Prostate gland (tissue), 2 donors: ENCODE results near the gene SULT4A1. TPM values are rescaled to one million over a fixed set of nuclear protein-coding genes. Genes with fewer than 3 reads are reported as not detected.

ENCODE experiments used
- DNase-seq: peaks from one replicate; pipeline ENCODE4 v3.0.0-alpha.2; 2019; ENCODE audit warnings: low spot score
- H3K27ac ChIP-seq, 2 donors: fragments of 200-600 bp; sonication (generic); 2 replicates each; pipeline ENCODE4 v1.5.1; 2017 to 2019
- H3K27me3 ChIP-seq: fragments of 200-600 bp; sonication (generic); replicated peaks from 2 replicates; pipeline ENCODE4 v1.5.1; 2019; ENCODE audit not compliant: insufficient read depth
- H3K36me3 ChIP-seq, 2 donors: fragments of 200-600 bp; sonication (generic); 1 replicate in 1 of 2; 2 replicates in 1 of 2; pipeline versions ENCODE4 v1.5.1 to v1.8.1; 2017 to 2019
- H3K4me1 ChIP-seq: fragments of 200-600 bp; sonication (generic); replicated peaks from 2 replicates; pipeline ENCODE4 v1.5.1; 2019
- H3K4me3 ChIP-seq, 2 donors: fragments of 200-600 bp; sonication (generic); 2 replicates each; pipeline ENCODE4 v1.5.1; 2017 to 2019
- H3K9me3 ChIP-seq: fragments of 200-600 bp; sonication (generic); 2 replicates; pipeline ENCODE4 v1.5.1; 2017
- CTCF ChIP-seq, 4 experiments: fragments of 200-600 bp in 2 of 4; fragments of 450-650 bp in 2 of 4; sonication (generic) in 2 of 4; IDR thresholded peaks; 1 replicate in 3 of 4; 2 replicates in 1 of 4; pipeline ENCODE4 v1.5.1; 2016 to 2019; ENCODE audit warnings: antibody characterized with exemption in 4 of 4, mild to moderate bottlenecking in 2 of 4, moderate library complexity in 2 of 4
- POLR2A ChIP-seq: fragments of 450-650 bp; IDR thresholded peaks from one replicate; pipeline ENCODE4 v1.6.1; 2016; ENCODE audit warnings: antibody characterized with exemption, mild to moderate bottlenecking
- POLR2AphosphoS5 ChIP-seq: sonication (generic); formaldehyde crosslinking; IDR thresholded peaks from one replicate; pipeline ENCODE4 v1.6.1; 2017; ENCODE audit warnings: antibody characterized with exemption
- WGBS: methylation state at CpG from one replicate; pipeline ENCODE4 v1.1.5; 2018; 5-methylcytosine and 5-hydroxymethylcytosine counted together
- intact Hi-C: fragments of 100-400 bp; cut with DNase I; formaldehyde crosslinking; loops from one replicate; pipeline ENCODE4 v1.14.2; 2022
- total RNA-seq, 2 donors: library from RNA; depleted of rRNA; stranded (reverse); fragments of >200 nt; gene quantifications; one replicate each; pipeline ENCODE4 v1.1.0, GENCODE V29; 2016

The SULT4A1 gene
- total RNA-seq, 2 donors from 2014 or later: 0.14 to 3.3 TPM

DNA sequence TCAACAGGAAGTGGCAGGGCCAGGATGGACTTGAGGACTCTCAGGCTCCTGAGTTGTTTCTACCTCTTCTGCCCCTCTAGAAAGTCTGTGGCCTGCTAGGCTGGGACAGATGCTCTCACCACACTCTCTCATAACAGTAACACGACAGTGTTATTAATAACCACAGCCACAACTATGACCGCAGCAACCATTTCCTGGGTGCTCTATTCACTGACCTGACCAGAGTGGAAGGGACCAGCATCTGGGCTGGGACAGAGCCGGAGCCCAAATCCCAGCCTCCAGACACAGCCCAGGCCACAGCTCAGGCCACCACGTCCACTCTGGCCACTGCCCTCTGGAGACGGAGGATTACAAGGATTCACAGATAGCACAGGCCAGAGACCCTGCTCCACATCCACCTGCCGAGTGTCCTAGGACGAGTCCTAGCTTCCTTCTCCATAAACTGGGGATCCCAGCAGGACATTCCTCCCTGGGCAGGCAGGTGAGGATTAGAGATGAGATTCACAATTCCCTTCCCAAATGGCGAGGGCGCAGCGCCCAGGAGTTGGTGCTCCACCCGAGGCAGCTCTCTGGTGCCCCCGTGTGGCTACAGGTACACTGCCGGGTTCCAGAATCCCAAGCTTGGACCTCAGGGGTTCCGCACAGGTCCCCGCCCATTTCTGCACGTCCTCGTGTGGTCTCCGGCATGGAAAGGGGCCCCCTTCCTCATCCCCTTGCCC is 22.4 kb upstream of the SULT4A1 start:
- Histone ChIP-seq H3K27me3 (peaks cover 9% of the 10 kb centered on the region), H3K4me1 (no peaks in the 10 kb centered on the region), H3K4me3 (no peak overlapping the region), H3K27ac (no peak overlapping the region), H3K36me3 (no peaks in the 10 kb centered on the region), H3K9me3 (no peaks in the 10 kb centered on the region)
- intact Hi-C loops: loop anchor here (10.0 kb wide), 1 partner anchor 500 kb away; no protein-coding TSS in a partner anchor
- TF ChIP-seq POLR2AphosphoS5 (no peak), CTCF (IDR thresholded peaks at IDR 0.05) (peak; percentile 27 to 56 (median 46)), POLR2A (no peak)
- WGBS: 26% methylated on average over 18 of the region's 18 CpGs
- no peak for DNase-seq

- intact Hi-C loops: loop anchor here (10.0 kb wide), 1 partner anchor 499 kb away; no protein-coding TSS in a partner anchor
Observed at GRCh38 chr22:43883719-43884415, 21.6 kb upstream of the SULT4A1 start.

GRCh38 chr22:43883012-43883661 is 20.8 kb upstream of the SULT4A1 start:
- H3K4me1 ChIP-seq: no peaks in the 10 kb centered on the region
- H3K27me3 ChIP-seq: peaks cover 3% of the 10 kb centered on the region
- no peak overlapping the region for H3K4me3 ChIP-seq
- H3K36me3 ChIP-seq: no peaks in the 10 kb centered on the region
- no peaks in the 10 kb centered on the region for H3K9me3 ChIP-seq
- DNase-seq: peak; percentile 38
- TF ChIP-seq CTCF (IDR thresholded peaks at IDR 0.05): peak in 3 of 4 experiments; percentile 17 to 36 (median 23)
- no peak for TF ChIP-seq POLR2AphosphoS5
- TF ChIP-seq POLR2A: no peak
- intact Hi-C loops: loop anchor here (10.0 kb wide), 1 partner anchor 498 kb away; no protein-coding TSS in a partner anchor
- 40% methylated on average over 12 of the region's 14 CpGs for WGBS
- no peak overlapping the region for H3K27ac ChIP-seq

More at GRCh38 chr22:43883719-43884415, 21.6 kb upstream of the SULT4A1 start:
- no peaks in the 10 kb centered on the region for H3K4me1 ChIP-seq
- H3K9me3 ChIP-seq: no peaks in the 10 kb centered on the region
- TF ChIP-seq CTCF (IDR thresholded peaks at IDR 0.05) (no peak), POLR2AphosphoS5 (no peak), POLR2A (no peak)
- 95% methylated on average over 16 of the region's 17 CpGs for WGBS
- H3K36me3 ChIP-seq: no peaks in the 10 kb centered on the region
- no peak overlapping the region for H3K27ac ChIP-seq
- no peak for DNase-seq
- H3K4me3 ChIP-seq: no peak overlapping the region
- H3K27me3 ChIP-seq: peaks cover 3% of the 10 kb centered on the region

DNA sequence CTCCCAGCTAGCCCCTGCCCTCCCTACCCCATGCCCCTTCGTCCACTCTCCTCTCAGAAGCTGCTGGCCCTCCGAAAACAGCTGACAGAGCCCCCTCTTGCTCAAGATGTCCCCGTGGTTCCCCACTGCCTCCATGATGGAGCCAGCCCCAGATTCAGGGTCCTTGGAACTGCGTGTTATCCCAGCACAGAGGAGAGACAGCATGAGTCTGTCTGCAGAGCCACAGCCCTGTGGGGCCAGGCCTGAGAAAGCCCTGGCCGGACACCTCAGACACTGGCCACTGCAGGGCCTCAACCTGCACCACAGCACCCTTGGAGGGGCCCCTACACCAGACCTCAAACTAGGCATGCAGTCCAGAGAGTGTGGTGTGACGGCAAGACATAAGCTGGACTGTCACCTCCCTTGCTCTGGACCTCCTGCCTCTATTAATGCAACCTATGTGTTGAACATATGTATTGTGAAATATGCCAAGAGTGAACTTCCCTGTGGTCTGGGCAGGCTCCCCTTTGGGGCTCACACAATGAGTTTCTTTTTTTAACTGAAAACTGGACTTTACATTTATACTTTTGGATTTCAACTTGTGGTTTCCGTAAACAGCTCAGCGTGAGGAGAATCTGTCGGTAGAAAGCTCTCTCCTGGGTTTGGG is 19.9 kb upstream of the SULT4A1 start:
- no peaks in the 10 kb centered on the region for H3K27me3 ChIP-seq
- H3K4me3 ChIP-seq: no peak overlapping the region
- H3K9me3 ChIP-seq: no peaks in the 10 kb centered on the region
- H3K36me3 ChIP-seq: no peaks in the 10 kb centered on the region
- no peak for DNase-seq
- H3K27ac ChIP-seq: no peak overlapping the region
- TF ChIP-seq CTCF (IDR thresholded peaks at IDR 0.05): no peak
- no peak for TF ChIP-seq POLR2A
- no peak for TF ChIP-seq POLR2AphosphoS5
- H3K4me1 ChIP-seq: no peaks in the 10 kb centered on the region
- 90% methylated on average over 9 of the region's 9 CpGs for WGBS
- intact Hi-C loops: loop anchor here (10.0 kb wide), 1 partner anchor 497 kb away; no protein-coding TSS in a partner anchor
